GM12872 (cell line): Measurements from ENCODE around the gene PARD3B.

Experiments used
- CTCF ChIP-seq: IDR thresholded peaks from 3 replicates; pipeline ENCODE4 v1.5.1; 2011; ENCODE audit warnings: low read depth, mild to moderate bottlenecking, low read length, moderate library complexity; ENCODE audit not compliant: insufficient read depth

The PARD3B gene

GRCh38 chr2:205012961-205013360 lies 467.7 kb downstream of the PARD3B start:
- no peak for TF ChIP-seq CTCF

- no peak for TF ChIP-seq CTCF
These were observed 468.3 kb downstream of the PARD3B start for GRCh38 chr2:205013586-205013985.

- TF ChIP-seq CTCF, result no peak
These were observed 468.9 kb downstream of the PARD3B start for GRCh38 chr2:205014201-205014600.

GRCh38 chr2:205017381-205017780 lies 472.1 kb downstream of the PARD3B start:
- TF ChIP-seq CTCF, result no peak

- TF ChIP-seq CTCF, result no peak
These were observed 472.6 kb downstream of the PARD3B start for GRCh38 chr2:205017912-205018311.

- no peak for TF ChIP-seq CTCF
These were observed 475.4 kb downstream of the PARD3B start for GRCh38 chr2:205020673-205021072.

- no peak for TF ChIP-seq CTCF
These were observed 477.6 kb downstream of the PARD3B start for GRCh38 chr2:205022841-205023240.
